D341Med (cell line): ENCODE data around the gene SPAAR.
A peak's percentile ranks its signal among the peaks of the same experiment; 100 is the strongest.
"Not testable (repeated sequence)": the region's sequence is repeated elsewhere in the genome, so short reads cannot be mapped to it uniquely, and the experiment has no call there.

Experiments used
- DNase-seq: peaks from one replicate; pipeline ENCODE4 v3.0.0; 2012; ENCODE audit warnings: low spot score

SPAAR gene, protein sequence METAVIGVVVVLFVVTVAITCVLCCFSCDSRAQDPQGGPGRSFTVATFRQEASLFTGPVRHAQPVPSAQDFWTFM

DNA sequence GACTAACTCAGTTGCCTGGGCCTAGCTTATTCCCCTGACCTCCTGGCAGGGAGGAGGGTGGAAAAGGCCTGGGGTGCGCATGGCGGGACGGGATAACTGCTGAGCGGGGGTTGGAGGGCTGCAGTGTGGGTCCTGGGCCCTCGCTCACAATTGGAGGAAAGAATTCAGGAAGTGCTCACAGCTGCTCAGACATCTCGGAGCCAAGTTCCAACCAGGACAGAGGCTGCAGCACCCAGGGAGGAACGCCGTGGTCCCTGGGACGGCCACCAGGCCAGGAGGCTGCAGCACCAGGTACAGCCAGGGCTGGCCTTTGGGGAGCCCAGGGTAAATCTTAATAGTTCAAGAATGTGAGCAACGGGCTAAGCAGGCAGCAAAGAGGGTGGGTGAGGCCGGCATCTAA is at the start of gene SPAAR:
Gene SPAAR (plus strand): TSS at position 217 of the 400 bp plus-strand sequence. CDS start 974 bp downstream, outside the sequence.
- DNase-seq = no peak

DNA sequence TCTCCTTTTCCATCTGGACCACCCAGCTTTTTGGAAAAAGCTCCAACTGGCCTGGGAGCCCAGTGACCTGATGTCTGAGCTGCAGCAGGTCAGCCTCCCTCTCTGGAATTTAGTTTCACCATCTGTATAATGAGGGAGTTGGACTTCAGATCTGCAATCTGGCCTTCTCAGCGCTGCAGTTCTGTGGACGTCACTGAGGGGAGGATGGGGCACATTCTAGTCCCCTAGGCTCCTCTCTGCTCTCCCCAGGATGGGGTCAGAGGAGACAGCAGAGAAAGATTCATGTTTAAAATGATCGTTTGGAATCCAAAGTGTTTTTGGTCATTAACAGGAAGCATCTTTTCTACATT is 49.3 kb upstream of the SPAAR start:
- no peak for DNase-seq

DNA sequence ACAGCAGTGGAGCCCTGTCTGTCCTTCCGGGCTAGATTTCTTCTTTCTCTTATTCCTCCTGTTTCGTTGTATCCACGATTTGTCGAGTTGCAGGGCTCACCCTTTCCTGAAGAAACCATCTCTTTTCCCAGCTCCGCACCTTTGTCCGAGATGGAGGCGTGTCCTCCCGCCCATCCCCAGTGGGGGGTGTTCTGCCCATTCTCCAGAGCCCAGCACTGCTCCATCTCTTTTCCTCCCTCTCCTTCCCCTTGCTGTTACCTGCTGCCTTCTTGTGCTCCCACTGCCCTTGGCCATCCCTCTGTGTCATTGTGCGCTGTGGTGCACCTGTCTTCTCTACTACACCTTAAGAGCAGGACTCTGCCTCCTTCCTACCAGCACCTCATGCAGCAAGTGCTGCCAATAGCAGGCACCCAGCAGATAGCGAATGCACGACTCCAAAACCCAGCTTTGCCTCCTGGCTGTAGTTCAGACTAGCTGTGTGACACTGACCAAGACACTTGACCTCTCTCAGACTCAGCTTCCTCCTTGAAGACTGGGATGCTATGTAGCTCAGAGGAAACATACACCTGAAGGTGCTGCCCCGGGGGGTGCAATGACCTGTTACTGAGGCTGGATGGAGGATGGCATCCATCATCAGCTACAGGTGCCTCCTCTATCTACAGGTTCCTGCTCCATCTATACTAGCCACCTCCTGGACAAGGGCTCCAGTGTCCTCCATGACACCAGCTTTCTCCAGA is 48.0 kb upstream of the SPAAR start:
- DNase-seq = no peak

DNA sequence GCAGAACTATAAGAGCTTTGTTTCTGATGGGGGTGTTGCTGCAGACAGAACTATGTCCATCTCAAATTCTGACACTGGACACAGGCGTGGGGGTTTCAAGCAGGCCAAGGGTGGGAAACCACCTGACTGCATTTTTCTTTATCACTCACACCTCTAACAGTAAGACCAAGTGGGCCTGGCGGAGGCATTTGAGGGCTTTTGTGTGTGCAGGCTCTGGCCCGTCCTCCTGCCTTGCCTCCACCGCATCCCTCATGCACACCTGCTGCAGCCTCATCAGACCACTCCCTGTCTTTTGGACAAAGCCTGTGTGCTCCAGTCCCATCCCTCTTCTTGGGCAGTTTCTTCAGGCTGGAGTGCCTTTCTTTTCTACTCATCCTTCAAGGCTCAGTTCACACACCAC is 47.0 kb upstream of the SPAAR start:
- no peak for DNase-seq

DNA sequence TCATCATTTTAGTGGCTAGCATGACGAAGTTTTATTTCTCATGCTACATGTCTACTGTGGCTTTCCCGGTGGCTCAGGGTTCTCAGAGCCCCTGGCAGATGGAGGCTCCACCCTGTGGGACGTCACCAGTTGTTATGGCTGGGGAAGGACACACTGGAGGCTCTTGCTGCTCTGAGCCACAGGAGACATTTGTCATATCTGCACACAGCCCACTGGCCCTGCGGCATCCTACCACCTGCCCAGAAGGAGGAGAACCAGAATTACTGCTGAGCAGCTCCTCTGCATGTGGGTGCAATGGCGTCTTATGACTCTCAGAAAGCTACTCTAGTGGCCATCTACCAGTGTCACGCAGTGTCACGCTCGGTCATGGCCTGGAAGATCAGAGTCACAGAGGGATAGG is 45.7 kb upstream of the SPAAR start:
- DNase-seq = no peak

DNA sequence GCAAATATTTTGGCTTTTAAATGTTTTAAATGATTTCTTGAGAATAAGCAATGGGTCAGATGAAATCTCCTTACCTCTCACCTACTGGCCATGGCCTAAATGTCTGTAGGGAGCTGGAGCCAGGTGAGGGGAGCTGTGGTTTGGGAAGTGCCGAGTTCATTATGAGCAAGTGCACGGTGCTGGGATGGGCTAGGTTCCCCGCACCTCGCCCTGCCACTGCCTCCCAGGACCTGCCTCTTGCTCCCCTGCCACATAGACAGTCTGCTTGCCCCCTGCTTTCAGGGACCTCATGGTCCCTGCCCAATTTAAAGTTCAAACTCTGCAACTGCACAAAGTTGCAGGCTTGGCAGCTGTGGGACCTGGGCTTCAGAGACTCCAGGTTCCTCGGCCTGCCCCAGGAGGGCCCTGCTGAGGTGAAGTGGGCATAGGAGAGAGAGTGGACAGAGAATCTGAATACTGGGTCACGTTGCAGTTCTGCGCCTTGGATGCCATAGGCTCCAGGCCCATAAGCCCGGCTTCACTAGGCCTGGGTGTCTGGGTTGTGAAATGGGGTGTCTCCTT is 44.5 kb upstream of the SPAAR start:
- DNase-seq = no peak

DNA sequence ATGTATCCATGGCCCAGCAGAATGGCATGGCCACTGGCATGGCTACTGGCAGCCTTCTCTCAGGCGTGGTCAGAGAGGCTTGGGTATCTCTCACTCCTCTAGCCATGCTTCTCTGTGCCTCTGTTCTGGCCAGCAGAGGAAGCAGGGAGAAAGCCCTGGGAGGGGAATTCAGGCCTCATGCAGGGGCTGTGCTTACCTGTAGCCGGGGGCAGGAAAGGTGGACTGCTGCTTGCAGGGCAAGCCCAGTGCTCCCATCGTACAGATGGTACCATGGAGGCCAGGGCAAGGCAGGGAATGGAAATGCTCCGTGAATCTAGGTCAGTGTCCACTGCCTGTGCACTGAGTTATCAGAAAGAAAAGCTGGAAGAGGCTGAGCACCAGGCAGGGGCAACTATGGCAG is 41.8 kb upstream of the SPAAR start:
- no peak for DNase-seq

DNA sequence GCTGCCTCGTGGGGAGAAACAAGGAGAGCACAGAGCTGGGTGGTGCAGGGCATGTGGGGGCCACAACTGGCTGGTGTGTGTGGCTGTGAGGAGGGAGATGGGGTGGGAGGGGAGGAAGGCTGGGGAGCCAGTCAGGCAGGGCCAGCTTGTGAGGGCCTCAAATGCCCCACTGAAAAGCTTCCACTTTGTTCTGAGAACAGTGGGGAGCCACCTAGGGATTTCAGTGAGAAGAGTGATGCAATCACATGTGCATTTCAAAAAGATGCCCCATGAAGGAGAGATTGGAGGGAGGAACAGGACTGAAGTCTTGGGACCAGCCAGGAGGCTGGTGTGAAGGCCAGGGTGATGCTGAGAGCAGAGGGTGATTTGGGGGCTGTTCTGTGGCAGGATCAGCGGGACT is 40.4 kb upstream of the SPAAR start:
- no peak for DNase-seq

DNA sequence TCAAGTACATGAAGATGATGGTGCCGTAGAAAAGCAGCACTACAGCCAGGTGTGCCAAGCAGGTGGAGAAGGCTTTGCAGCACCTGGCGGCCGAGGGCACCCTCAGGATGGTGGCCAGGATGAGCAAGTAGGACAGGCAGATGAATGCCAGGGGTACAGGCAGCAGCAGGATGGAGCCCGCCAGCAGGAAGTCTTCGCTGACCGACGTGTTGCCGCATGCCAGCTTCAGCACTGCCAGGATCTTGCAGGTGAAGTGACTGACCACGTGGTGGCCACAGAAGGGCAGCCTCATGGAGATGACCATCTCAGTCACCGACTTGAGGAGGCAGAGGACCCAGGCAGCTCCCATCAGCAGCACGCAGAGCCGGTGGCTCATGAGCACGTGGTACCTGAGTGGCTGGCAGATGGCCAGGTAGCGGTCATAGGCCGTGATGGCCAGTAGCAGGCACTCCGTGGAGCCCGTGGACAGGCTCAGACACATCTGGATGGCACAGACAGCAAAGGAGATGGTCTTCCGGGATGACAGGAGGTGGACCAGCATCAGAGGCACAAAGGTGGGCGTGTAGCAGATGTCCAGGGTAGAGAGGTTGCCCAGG is 39.6 kb upstream of the SPAAR start:
- no peak for DNase-seq

DNA sequence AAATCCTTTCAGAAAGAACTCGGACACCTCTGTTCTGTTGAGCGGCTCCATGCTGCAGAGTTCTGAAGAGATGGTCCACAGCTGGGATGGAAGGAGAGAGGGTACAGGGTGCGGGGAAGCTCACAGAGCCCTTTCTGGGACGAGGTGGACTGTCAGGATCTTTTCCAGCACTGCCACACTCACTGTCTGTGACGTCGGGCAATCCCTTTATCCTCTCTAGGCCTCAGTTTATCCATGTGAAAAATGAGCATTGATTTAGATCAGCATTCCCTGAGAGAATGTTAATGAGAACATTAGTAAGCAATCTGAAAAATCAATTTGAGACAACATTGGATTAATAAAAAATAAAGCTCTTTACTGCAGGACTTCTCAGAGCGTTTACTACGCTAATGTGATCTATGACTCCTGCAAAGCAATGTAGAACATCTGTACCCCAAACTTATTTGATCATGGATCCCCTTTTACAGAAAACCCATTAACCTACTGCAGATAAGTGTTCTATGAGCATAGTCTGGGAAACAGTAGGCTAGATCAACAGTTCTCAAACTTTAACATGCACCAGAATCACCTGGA is 38.9 kb upstream of the SPAAR start, which contains the start of gene OR13J1:
Gene OR13J1 (minus strand): TSS at position 51 of the 573 bp plus-strand sequence. CDS start 0 bp downstream, at position 51.
- DNase-seq = no peak

DNA sequence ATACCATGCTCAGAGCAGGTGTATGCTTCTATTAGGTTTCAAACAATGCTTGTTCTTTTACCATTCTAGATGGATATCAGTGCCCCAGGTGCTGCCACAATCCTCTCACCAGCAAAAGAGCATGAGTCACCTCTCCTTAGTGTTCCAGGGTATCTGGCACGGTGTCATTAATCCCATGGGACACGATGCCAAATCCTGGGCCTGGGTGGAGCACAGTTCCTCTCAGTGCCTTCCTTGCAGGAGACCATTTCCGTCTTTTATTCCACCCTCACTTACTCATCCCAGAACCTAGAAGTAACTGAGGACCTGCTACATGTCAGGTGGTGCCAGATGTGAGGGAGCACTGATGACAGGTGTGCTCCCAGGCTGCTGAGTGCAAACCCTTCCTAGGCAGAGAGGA is 37.7 kb upstream of the SPAAR start:
- no peak for DNase-seq

DNA sequence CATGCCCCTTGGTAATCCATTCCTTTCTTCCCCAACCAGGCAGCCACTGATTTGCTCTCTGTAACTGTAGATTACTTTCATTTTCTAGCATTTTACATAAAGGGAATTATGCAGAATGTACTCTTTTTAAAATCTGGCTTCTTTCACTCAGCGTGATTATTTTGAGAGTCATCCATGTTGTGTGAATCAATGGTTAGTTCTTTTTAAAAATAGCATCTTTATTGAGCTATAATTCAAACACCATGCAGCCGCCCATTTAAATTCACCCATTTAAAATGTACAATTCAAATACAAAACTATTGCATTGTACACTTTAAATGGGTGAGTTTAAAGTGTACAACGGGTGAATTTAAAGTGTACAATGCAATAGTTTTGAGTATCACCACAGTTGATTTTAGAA is 36.8 kb upstream of the SPAAR start:
- DNase-seq = no peak

DNA sequence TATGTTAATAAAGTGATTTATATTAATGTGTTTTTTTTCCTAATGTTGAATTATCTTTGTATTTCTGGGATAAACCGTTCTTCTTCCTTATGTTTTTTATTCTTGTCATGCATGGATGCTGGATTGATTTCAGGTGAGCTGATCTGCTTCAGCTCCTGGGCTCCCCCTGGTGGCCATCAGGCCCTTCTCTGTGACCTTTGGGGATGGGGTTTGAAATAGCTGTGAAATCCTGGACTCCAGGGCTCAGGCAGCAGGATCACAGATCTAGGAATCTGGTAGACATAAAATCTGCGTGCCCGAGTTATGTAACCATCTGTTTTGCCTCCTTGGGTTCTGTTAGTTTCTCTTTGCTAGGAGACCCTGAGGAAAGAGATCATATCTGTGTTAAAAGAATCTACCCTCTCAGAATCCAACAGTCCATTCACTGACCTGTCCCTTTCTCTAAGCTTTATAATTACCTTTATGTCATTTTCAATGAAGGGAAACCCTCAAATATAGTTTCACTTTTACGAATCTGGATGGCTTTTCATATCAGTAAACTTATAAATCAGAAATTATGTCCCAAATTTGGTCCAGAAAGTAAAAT is 26.9 kb upstream of the SPAAR start:
- DNase-seq = peak; percentile 83

DNA sequence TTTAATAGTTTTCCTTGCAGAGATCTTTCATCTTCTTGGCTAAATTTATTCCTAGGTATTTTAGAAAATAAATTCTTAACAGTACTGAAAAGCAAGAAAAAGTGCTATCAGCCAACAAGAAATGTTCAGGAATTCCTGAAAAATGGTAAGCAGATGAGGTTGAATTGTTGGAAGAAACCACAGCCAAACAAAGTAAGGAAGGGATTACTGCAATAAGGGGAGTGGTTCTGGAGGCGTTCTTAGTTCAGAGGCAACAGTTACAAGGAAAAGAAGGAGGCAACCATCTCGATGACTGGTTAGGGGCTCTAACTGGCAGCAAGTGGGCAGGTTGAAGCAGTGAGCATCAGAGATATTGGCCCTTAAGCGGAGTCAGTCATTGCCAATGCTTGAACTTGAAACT is 26.3 kb upstream of the SPAAR start:
- DNase-seq = no peak

DNA sequence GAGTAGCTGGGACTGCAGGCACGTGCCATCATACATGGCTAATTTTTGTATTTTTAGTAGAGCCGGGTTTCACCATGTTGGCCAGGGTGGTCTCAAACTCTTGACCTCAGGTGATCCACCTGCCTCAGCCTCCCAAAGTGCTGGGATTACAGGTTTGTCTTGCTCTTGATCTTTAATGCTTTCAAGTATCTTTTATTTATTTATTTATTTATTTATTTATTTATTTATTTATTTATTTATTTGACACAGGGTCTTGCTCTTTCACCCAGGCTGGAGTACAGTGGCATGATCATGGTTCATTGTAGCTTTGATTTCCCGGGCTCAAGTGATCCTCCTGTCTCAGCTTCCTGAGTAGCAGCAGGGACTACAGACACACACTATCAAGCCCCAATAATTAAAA is 24.4 kb upstream of the SPAAR start:
- DNase-seq = not testable (repeated sequence)

DNA sequence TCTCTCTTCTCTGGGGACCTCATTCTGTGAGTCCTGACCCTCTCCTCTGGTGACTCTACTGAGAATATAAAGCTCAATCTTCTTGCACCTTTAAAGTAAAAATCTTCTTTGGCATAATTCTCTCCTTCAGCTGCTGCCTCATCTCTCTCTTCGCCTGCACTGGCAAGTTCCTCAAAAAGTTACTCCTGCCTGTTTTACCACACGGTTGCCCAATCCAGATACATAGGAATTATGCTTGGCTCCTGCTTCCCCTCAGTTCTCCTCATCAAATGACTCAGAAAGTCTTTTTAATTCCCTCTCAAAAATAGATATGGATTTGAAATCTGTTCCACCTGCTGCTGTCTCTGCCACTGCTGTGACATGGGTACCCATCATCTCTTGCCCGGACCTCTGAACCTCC is 17.6 kb upstream of the SPAAR start:
- no peak for DNase-seq

DNA sequence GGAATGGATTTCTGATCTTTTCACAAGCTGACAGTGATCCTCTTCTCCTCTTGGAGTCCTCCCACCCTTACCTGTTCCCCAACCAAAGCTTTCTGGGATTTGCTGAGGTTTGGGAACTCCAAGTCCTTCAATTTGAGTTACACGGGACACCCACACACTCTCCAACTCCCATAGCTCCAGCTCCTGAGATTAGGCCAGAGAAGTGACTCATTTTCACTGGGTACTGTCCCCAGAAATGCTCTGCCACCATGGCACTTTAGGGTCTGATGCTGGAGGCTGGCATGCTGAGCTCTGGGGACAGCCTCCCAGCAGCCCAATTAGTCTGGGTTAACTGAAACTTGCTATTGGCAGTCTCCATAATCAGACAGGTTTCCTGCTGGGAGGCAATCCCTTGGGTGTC is 17.2 kb upstream of the SPAAR start:
- no peak for DNase-seq

DNA sequence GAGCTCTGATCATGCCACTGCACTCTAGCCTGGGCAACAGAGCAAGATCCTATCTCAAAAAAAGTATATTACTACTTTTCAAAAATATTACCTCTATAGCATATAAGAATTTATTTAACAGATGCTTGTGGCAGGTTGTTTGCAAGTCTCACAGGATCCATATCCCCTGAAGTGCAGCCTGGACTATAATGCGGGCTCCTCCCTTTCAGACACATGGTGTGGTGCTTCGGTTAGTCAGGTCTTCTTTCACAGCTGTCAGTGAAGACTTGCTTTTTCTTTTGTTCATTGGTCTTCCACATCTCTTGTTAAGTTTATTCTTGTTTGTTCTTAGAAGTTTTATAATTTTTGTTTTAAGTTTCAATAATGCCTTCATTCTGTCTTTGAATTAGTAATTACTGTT is 12.7 kb upstream of the SPAAR start:
- no peak for DNase-seq

DNA sequence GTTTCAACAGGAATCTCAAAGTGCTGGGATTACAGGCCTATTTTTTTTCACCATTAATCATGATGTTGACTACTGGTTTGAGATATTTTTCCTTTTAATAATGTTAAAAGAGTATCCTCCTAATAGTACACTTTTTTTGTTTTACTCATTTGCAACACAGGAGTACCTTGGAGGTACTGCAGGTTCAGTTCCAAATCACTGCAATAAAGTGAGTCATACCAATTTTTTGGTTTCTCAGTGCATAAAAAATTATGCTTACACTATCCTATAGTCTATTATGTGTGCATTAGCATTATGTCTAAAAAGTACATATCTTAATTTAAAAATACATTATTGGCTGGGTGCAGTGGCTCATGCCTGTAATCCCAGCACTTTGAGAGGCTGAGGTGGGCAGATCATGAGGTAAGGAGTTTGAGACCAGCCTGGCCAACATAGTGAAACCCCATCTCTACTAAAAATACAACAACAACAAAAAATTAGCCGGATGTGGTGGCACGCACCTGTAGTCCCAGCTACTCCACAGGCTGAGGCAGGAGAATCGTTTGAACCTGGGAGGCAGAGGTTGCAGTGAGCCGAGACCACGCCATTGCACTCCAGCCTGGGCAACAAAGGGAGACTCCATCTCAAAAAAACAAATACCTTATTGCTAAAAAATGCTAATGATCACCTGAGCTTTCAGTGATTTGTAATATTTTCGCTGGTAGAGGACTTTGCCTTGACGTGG is 11.8 kb upstream of the SPAAR start:
- not testable (repeated sequence) for DNase-seq

DNA sequence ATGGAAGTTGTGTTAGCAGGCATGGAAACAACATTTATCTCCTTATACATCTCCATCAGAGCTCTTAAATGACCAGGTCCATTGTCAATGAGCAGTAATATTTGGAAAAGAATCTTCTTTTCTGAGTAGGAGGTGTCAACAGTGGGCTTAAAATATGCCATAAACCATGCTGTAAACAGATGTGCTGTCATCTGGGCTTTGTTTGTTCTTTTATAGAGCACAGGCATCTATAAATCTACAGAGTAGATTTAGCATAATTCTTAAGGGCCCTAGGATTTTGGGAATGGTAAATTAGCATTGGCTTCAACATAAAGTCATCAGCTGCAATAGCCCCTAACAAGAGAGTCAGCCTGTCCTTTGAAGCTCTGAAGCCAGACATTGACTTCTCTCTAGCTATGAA is 11.0 kb upstream of the SPAAR start:
- DNase-seq = no peak

DNA sequence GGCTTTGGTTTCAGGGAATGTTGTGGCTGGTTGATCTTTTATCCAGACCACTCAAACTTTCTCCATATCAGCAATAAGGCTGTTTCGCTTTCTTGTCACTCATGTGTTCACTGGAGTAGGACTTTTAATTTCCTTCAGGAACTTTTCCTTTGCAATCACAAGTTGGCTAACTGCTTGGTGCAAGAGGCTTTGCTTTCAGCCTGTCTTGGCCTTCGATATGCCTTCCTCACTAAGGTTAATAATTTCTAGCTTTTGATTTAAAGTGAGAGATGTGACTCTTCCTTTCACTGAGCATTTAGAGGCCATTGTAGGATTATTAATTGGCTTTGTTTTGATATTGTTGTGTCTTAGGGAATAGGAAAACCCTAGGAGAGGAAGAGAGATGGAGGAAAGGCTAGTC is 10.3 kb upstream of the SPAAR start:
- no peak for DNase-seq

DNA sequence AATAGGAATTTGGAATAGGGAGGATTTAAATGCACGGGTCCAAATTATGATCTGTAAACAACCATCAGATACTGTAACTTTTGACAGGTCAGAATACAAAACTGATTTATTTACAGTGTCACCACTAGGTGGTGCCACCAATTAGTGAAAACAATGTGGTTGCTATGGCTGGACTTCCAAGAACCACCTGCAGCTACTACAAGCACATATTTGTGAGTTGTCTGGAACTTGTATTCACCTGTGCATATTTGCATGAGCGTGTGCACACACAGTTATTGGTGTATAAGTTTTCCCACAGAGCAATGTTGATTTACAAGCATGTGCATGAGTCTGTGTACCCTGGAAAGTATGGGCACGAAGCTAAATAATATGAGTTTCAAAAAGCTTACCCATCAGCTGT is 6.2 kb upstream of the SPAAR start:
- peak; percentile 65 for DNase-seq
